Activated CD8-positive, alpha-beta memory T cell treated with anti-CD3 and anti-CD28 coated beads, Interleukin-2, amount 50 U/mL, for 1 hour (primary cell): ENCODE data around the gene PCLAF.
A peak's percentile ranks its signal among the peaks of the same experiment; 100 is the strongest.
"Not testable (repeated sequence)": the region's sequence is repeated elsewhere in the genome, so short reads cannot be mapped to it uniquely, and the experiment has no call there.

ENCODE experiments used
- DNase-seq: peaks from one replicate; pipeline ENCODE4 v3.0.0-alpha.2; 2020; ENCODE audit errors: extremely low read depth

The PCLAF gene, protein sequence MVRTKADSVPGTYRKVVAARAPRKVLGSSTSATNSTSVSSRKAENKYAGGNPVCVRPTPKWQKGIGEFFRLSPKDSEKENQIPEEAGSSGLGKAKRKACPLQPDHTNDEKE

DNA sequence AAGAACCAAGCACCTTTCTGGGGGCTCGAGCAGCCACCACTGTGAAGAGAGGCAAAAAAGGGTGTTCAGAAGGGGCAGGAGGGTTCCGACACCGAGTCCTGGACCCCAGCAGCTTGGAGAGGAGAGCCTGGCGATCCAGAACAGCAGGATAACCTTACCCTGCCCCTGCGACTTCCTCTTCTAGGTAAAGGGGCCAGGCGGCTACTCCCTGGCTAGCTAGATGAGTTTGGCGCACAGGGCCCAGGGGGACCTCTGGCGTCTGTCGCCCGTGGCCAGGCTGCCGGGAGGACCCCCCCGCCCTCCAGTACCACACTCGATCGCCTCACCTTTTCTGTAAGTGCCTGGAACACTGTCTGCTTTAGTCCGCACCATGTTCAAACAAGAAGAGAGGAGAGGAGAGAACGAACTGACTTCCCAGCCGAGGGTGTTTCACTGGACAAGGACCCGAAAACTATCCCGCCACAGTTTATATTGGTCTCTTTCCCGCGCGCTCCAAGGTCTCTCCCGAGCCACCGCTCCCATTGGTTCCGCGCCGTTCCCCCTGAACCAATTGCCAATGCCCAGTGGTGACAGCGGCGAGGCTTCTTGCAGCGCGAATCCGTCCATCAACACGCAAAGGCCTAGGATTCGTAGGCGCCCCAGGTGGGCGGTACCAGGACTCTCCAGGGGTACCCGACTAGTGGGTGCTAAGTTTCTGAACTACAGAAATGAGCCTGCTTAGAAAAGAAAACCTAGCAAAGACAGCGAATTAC, at the start of gene PCLAF:
Gene PCLAF (minus strand): TSS at position 442 of the 752 bp plus-strand sequence. CDS start 70 bp downstream, at position 372.
- peak; percentile 80 for DNase-seq

DNA sequence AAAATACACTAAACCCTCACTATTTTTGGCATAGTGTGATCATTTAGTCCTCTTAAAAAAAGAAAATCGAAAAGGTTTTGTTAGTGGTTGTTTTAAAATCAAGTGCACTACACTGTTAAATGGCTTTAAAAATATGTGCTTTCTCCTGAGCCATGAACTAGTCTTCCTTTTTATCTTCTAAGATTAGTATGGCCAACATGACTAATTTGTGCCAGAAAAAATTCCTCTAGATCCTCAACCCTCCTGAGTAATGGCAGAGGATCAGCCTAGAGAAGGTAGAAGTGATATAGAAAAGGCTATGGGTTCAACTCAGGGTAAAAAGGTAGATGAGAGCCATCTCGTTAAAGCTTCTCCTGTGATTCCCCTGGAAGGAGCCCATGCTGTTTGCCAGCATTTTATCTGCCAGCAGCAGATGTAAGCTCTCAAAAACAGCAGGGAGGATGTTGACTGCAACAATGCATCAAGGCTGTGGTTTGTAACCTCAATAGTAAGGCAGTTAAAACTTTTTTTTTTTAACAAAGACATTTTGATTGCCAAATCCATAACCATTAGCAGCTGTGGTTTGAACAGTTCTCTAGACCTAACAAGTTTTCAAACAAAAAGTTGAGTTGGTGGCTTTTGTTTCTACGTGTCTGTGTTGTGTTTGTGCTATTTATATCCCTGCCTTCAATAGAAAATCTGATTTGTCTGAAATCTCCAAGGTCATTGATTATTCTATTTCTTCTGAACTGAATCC, 48.9 kb upstream of the PCLAF start:
- peak; percentile 22 for DNase-seq

DNA sequence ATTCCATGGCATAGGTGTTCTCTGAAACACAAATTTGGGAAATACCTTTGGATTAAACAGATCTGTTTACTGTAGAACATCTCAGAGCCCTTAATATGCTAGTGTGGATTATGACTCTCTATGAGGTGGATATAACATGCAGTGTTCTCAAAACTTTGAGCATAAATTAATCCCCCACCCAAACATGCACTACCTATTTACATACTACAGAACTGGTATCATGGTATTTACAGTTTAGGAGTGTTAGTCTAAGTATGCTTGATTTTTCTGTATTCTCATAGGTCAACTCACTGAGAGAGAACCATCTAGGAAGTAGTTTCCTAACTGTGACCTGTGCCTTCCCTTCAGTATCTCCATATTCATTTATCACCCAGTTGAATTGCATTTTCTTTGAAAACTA, 48.2 kb upstream of the PCLAF start:
- no peak for DNase-seq

DNA sequence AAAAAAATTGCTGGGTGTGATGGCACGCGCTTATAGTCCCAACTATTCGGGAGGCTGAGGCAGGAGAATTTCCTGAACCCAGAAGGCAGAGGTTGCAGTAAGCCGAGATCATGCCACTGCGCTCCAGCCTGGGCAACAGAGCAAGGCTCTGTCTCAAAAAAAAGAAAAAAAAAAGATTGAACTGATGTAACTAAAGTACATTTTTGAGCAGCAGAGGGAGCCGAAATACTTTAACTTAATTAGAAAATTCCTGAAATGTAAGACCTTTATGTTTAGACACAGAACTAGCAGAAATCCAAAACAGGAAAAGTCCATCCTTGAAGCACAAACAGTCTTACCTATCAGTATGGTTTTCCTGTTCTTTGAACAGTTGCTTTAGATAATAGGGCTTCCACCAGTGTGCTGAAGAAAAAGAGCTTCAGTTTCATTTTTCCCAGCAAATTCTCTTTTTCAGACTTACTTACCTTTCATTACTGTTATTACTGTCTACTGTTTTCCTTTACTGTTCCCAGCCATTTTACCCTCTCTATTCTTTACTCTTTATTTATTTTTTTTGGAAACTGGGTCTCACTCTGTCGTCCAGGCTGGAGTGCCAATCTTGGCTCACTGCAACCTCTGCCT, 45.7 kb upstream of the PCLAF start:
- DNase-seq = no peak

DNA sequence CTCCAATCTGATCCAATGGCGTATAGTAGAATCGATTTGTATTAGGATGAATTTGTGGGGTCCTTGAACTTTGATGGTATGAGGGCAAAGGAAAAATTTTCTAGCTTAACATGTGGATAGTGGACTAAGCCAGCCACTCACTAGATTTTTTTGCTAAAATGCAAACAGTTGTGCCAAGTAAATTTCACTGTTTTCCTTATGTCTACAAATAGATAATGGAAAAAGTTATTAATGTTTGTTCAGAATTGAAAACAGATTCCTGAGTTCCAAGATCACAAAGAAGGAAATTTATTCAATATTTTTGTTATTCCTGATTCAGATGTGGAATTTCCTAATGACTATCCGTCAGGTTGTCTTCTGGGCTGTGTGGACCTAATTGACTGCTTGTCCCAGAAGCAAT, 44.0 kb upstream of the PCLAF start:
- no peak for DNase-seq

DNA sequence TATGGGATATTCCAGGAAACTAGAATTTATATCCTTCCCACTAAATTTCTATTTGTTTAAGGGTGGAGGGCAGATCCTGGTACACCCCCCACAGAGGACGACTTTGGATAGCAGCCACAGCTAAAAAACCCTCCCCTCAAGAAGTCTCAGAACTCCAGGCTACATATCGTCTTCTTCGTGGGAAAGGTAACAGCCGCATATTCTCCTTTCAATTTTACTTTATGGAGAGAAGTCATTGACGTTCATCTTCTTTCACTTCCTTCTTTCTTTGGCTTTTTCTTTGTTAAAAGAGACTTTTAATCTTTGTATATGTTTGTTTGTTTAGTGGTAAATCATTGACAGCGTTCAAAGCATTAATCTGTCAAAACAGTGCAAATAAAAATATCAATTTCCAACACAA, 42.7 kb upstream of the PCLAF start:
- no peak for DNase-seq

DNA sequence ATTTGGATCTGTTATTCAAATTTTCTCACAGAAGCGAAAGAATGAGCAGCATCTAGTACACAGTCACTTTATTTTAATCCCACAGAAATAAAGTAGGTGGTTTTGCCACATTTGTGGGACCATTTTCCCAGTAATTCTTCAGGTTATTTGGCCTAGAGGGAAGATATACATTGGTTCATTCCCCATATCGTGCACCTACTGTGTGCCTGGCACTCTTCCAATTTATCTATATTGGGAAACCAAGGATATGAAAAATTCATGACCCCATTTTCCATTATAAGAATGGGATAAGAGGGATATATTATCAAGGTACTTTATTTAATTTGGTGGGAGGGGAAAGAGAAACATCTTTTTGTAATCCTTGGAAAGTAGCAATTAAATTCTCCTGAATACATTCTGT, 41.5 kb upstream of the PCLAF start:
- no peak for DNase-seq

DNA sequence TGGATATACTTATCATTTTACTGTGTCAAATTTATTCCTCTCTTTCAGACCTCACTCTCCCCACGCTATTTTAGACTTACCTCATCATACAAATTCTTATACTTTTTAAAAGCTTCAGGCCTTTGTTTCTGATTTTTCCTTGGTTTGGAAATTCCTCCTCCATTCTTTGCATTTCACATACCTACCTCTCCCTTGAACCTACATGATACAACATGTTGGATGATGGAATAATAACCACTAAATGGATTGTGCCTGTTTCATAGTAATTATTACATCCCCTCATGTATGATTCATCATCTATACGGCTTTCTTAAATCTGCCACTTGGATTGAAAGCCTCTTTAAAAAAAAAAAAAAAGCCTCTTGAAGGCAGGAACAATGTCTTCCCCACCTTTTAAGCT, 31.0 kb upstream of the PCLAF start:
- no peak for DNase-seq

DNA sequence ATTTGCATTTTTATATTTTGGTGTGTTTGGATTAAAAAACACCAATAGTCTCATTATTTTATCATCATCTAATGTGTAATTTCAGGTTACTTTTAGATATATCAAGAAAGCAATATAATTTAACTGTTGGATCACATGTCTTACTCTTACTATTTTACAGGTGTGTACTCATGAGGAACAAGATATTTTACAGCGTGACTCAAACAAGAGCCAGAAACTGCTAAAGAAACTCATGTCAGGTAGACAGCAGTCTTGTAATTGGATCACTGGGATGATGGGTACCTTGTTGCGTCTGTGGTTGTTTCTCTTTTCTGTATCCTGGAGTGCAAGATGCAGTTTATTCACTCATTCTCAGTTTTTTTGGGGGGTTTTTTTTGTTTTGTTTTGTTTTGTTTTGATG, 19.3 kb upstream of the PCLAF start:
- no peak for DNase-seq

DNA sequence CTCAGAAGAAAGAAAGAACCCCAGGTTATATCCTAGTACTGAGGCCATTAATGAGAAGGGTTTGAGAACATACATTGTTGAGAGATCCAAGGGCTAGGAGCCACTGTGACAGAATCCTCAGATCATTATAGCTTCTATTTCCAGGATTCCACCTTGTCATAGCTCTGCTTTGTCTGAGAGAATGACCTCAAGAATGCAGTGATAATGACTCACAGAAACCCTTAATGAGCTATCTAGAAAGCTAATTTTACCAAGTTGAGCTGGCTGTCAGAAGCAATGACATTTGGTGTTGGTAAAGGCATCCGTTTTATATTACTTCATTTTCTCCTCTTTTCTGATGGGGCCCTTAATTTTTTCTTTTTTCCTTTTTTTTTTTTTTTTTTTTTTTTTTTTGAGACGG, 17.3 kb upstream of the PCLAF start:
- DNase-seq = no peak

DNA sequence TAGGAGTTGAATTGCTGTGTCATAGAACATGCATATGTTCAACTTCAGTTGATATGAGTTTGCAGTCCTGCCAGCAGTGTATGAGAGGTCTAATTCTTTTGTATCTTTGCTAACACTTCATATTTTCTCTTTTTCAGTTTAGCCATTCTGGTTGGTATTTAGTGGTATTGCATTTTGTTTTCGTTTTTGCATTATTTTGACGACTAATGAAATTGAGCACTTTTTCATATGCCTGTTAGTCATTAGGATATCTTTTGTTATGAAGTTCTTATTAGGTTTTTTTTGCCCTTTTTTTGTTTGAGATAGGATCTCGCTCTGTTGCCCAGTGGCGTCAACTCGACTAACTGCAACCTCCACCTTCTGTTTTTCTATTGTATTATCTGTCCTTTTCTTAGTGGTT, 15.5 kb upstream of the PCLAF start:
- DNase-seq = no peak

DNA sequence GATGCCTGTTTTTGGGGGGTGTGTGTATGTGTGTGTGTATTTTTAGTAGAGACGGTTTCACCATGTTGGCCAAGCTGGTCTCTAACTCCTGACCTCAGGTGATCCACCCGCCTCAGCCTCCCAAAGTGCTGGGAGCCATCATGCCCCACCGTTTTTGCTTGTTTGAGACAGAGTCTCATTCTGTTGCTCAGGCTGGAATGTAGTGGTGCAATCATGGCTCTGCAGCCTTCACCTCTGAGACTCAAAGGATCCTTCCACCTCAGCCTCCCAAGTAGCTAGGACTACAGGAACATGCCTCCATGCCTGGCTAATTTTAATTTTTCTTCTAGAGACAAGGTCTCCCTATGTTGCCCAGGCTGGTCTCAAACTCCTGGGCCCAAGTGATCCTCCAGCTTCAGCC, 11.2 kb upstream of the PCLAF start:
- not testable (repeated sequence) for DNase-seq

DNA sequence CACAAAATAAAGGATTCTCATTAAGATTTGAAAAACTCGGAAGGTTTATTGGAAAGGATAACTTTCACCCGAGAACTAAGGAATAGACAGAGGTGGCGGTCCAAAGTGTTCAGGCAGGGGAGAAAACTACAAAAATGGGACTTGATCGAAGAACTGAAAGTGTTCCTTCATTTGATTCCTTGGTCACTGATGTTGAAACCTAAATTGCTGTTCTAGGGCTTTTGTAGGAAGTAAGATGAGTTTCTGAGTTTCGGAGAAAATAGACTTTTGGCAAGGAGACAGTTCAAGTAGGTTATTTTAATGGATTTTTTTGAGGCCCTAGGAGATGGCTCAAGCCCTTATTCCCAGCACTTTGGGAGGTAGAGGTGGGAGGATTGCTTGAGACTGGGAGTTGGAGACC, 7.8 kb upstream of the PCLAF start:
- no peak for DNase-seq

DNA sequence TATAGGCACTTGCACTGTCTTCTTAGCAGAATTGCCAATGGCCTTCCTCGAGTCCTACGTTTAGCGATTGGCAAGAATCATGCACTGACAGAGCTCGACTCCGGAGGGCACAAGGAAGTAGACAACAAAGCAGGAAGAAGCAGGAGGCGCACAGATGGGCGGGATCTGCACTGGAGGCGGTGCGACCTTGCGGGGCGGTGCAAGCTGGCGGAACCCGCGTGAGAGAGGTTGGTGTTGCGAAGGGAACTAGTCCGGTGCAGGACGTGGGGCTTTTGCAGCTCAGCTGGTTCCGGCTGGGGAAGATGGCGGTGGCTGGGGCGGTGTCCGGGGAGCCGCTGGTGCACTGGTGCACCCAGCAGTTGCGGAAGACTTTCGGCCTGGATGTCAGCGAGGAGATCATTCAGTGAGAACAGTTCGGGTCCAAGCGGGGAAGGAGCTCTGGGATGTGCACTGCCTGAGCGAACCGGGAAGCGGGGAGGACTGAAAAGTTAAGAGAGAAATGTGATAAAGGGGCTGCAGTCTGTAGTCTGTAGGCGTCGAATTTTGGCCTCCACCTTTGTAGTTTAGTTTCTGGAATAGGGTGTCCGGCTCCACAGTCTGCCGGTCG, 6.4 kb upstream of the PCLAF start, which contains the start of gene TRIP4:
Gene TRIP4 (plus strand): TSS at position 275 of the 607 bp plus-strand sequence. CDS start 28 bp downstream, at position 303.
- DNase-seq = peak; percentile 88

DNA sequence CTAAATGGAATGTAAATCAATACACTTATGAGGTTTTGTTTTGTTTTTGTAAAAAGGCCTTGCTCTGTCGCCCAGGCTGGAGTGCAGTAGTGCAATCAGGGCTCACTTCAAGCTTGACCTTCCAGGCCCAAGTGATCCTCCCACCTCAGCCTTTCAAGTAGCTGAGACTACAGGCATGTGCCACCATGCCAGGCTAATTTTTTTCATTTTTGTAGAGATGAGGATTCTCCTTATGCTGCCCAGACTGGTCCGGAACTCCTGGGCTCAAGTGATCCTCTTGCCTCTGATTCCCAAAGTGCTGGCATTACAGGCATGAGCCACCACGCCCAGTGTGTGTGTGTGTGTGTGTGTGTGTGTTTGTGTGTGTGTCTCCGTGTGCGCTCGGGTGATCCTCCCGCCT, 5.0 kb upstream of the PCLAF start:
- no peak for DNase-seq

DNA sequence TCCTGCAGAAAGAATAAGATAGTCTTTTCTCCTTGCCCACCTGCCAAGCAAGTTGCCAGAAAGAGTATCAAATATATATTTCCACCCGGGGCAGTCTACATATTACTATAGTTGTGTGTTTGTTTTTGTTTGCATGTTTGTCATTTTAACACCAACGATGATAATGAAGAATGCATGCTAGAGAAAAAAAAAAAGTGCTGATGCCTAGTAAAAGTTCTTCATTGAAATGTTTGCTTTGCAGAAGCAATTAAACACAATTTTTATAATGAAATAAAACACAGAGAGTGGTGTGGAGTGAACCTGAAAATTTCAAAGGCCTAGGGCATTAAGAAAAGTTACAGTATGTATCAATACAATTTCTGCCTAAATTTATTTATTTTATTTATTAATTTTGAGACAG, 2.5 kb upstream of the PCLAF start:
- no peak for DNase-seq

DNA sequence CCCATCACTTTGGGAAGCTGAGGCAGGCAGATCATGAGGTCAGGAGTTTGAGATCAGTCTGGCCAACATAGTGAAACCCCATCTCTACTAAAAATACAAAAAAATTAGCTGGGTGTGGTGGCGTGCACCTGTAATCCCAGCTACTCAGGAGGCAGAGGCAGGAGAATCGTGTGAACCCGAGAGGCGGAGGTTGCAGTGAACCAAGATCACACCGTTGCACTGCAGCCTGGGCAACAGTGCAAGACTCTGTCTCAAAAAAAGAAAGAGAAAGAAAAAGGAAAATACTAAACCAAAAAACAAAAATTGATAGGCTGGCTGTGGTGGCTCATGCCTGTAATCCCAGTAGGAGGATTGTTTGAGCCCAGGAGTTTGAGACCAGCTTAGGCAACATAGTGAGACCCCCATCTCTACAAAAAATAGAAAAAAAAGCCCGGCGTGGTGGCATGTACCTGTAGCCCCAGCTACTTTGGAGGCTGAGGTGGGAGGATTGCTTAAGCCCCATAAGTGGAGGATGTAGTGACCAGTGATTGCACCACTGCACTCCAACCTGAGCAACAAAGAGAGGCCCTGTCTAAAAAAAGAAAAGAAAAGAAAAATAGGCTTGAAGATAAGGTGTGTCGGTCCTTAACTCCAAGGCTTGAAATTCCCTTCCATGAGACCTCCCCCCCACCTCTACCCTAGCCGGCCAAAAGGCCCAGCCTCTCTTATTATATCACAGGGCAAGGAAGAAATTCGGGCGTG, 941 bp downstream of the PCLAF start:
- not testable (repeated sequence) for DNase-seq

DNA sequence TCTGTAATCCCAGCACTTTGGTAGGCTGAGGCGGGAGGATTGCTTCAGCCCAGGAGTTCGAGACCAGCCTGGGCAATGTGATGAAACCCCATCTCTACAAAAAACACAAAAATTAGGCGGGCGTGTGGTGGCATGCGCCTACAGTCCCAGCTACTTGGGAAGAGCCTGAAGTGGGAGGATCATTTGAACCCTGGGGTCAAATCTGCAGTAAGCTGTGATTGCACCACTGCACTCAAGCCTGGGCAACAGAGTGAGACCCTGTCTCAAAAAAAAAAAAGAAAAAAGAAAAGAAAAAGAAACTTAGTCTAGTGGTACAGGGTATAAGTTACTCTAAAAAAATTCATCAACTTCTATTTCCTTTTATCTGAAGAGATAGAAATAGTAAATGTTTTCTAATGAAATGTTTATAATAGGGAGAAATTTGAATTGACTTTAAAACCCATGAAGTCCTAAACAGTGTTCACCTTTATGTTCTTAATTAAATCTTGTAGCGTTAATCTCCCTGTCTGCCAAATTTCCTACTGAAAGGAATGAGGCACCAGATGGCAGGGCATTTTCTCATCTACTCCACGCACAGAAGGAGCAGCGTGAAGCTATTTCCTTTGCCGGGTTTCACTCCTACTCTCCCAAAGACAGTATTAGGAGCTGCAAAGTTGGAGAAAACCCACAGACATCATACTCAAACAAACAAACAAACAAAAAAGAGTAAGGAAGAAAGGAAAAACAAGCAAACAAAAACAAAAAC, 1.9 kb downstream of the PCLAF start:
- DNase-seq = no peak

DNA sequence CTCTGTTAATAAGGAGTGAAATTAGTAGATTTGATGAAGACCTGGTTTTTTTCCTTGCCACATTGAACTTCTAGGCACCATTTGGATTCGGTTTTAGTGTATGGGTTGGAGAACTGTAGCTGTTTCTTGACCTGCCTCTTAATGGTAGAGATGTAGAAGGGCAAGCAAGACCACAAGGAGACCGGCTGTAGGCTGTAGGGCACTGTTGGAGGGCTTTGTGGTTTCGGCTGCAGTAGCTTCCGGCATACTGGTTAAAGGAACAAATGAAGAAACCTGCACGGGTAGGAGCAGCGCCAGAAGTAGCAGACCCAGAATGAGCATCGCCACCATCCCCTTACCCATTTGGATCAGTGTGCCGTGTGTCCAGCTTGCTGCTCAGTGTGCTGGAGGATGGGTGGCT, 7.9 kb downstream of the PCLAF start:
- no peak for DNase-seq

DNA sequence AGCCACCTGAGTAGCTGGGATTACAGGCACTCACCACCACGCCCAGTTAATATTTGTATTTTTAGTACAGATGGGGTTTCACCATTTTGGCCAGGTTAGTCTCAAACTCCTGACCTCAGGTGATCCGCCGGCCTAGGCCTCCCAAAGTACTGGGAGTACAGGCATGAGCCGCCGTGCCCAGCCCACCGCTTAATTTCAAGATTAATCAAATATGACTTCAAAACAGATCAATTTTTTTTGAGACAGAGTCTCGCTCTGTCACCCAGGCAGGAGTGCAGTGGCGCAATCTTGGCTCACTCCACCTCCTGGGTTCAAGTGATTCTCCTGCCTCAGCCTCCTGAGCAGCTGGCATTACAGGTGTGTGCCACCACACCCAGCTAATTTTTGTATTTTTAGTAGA, 9.9 kb downstream of the PCLAF start:
- DNase-seq = not testable (repeated sequence)
